Uterus (tissue), 2 donors: ENCODE results near the gene PTGES.

Source experiments
- POLR2A ChIP-seq, 2 donors: fragments of 450-650 bp; IDR thresholded peaks; one replicate each; pipeline ENCODE4 v1.6.1; 2016; ENCODE audit warnings: antibody characterized with exemption in 2 of 2, mild to moderate bottlenecking in 1 of 2, moderate library complexity in 1 of 2
- TF ChIP-seq, protein P1 (sequence below), 4 experiments: fragments of 200-600 bp in 2 of 4; fragments of 450-650 bp in 2 of 4; sonication (generic) in 2 of 4; IDR thresholded peaks; one replicate each; pipeline ENCODE4 v1.5.1; 2016 to 2019; ENCODE audit warnings: antibody characterized with exemption in 4 of 4, mild to moderate bottlenecking in 2 of 4, moderate library complexity in 1 of 4

DNA sequence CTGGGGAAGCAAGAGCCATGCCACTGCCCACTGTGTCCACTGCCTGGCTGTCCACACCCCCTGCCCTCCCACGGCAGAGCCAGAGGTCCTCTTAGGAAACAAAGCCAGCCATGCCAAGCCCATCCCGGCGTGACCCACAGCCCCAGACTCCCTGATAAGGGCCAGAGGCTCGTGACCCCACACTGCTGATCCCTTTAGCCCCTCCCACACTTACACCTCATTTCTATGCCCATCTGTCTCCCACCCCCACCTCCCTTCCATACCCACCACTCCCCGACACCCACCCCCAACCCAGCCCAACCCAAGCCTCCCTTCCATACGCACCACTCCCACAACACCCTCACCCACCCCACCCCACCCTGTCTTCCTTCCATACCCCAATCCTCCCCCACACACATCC, 17.3 kb downstream of the PTGES start:
- TF ChIP-seq, protein P1, sequence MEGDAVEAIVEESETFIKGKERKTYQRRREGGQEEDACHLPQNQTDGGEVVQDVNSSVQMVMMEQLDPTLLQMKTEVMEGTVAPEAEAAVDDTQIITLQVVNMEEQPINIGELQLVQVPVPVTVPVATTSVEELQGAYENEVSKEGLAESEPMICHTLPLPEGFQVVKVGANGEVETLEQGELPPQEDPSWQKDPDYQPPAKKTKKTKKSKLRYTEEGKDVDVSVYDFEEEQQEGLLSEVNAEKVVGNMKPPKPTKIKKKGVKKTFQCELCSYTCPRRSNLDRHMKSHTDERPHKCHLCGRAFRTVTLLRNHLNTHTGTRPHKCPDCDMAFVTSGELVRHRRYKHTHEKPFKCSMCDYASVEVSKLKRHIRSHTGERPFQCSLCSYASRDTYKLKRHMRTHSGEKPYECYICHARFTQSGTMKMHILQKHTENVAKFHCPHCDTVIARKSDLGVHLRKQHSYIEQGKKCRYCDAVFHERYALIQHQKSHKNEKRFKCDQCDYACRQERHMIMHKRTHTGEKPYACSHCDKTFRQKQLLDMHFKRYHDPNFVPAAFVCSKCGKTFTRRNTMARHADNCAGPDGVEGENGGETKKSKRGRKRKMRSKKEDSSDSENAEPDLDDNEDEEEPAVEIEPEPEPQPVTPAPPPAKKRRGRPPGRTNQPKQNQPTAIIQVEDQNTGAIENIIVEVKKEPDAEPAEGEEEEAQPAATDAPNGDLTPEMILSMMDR (IDR thresholded peaks at IDR 0.05) = no peak
- no peak for TF ChIP-seq POLR2A (IDR thresholded peaks at IDR 0.05)
